WTC11 (cell line): ENCODE data around the gene ITPKB. TPM values are rescaled to one million over a fixed set of nuclear protein-coding genes. Genes with fewer than 3 reads are reported as not detected.

Experiments
- ATAC-seq: fragments of 200-7000 bp; cut with Tn5 transposase; 2 replicates; pipeline ENCODE4 v1.10.0; 2021; ENCODE audit warnings: mild to moderate bottlenecking, moderate library complexity
- CTCF ChIA-PET: fragments of 300-600 bp; sonication (Branson Sonifier 250); formaldehyde crosslinking; loops from one replicate; lab custom pipeline; 2021; ENCODE audit warnings: antibody characterized with exemption; lab: Charles Lee
- POLR2A ChIA-PET: fragments of 350-600 bp; sonication (Branson Sonifier 250); formaldehyde crosslinking; loops from one replicate; lab custom pipeline; 2021; ENCODE audit warnings: antibody characterized with exemption; lab: Charles Lee
- DNase-seq: peaks from one replicate; pipeline ENCODE4 v3.0.0; 2021; ENCODE audit warnings: low spot score
- H3K27ac Mint-ChIP-seq: 2 replicates; pipeline ENCODE4 v1.8.0; 2021; ENCODE audit warnings: mixed read lengths
- H3K27me3 Mint-ChIP-seq: 2 replicates; pipeline ENCODE4 v1.8.0; 2021; ENCODE audit warnings: low read depth, mild to moderate bottlenecking, moderate library complexity, mixed read lengths
- H3K36me3 Mint-ChIP-seq: 2 replicates; pipeline ENCODE4 v1.8.0; 2021; ENCODE audit warnings: mixed read lengths
- H3K4me1 Mint-ChIP-seq: 2 replicates; pipeline ENCODE4 v1.8.0; 2022; ENCODE audit warnings: mixed read lengths
- H3K4me3 Mint-ChIP-seq: 2 replicates; pipeline ENCODE4 v1.8.0; 2021; ENCODE audit warnings: mild to moderate bottlenecking, moderate library complexity, mixed read lengths
- H3K9me3 Mint-ChIP-seq: 2 replicates; pipeline ENCODE4 v1.8.0; 2021; ENCODE audit warnings: mixed read lengths
- FOXP1 ChIP-seq: sonication (generic); formaldehyde crosslinking; IDR thresholded peaks from 2 replicates; pipeline ENCODE4 v1.8.0; 2022; ENCODE audit warnings: missing genetic modification reagents, mild to moderate bottlenecking, moderate library complexity, borderline replicate concordance
- GABPB1 ChIP-seq: sonication (generic); formaldehyde crosslinking; IDR thresholded peaks from 2 replicates; pipeline ENCODE4 v1.8.1; 2023; ENCODE audit warnings: mild to moderate bottlenecking, missing genetic modification reagents
- MYBL2 ChIP-seq: sonication (generic); formaldehyde crosslinking; IDR thresholded peaks from 2 replicates; pipeline ENCODE4 v1.8.1; 2023; ENCODE audit warnings: mild to moderate bottlenecking, moderate library complexity, missing genetic modification reagents
- NR1H2 ChIP-seq: sonication (generic); formaldehyde crosslinking; IDR thresholded peaks from 2 replicates; pipeline ENCODE4 v1.9.0; 2021; ENCODE audit warnings: mild to moderate bottlenecking, moderate library complexity, missing genetic modification reagents
- NR2C2 ChIP-seq: sonication (generic); formaldehyde crosslinking; IDR thresholded peaks from 2 replicates; pipeline ENCODE4 v1.8.0; 2022; ENCODE audit warnings: mild to moderate bottlenecking, missing genetic modification reagents
- TEAD1 ChIP-seq: sonication (generic); formaldehyde crosslinking; IDR thresholded peaks from 2 replicates; pipeline ENCODE4 v1.8.0; 2022; ENCODE audit warnings: mild to moderate bottlenecking, missing genetic modification reagents
- ZNF121 ChIP-seq: sonication (generic); formaldehyde crosslinking; IDR thresholded peaks from 2 replicates; pipeline ENCODE4 v1.8.0; 2023; ENCODE audit warnings: missing genetic modification reagents
- ZNF317 ChIP-seq: sonication (generic); formaldehyde crosslinking; IDR thresholded peaks from 2 replicates; pipeline ENCODE4 v1.8.1; 2023; ENCODE audit warnings: low read depth, mild to moderate bottlenecking, moderate library complexity, missing genetic modification reagents, borderline replicate concordance
- total RNA-seq: library from RNA; stranded (reverse); gene quantifications from 3 replicates; pipeline ENCODE4 v1.2.3, GENCODE V29; 2021
- TF ChIP-seq, protein P1 (sequence below): fragments of 250-450 bp; sonication (Bioruptor Pico); conservative IDR thresholded peaks from 2 replicates; pipeline ENCODE4 v1.9.0; 2021; ENCODE audit warnings: mild to moderate bottlenecking
- TF ChIP-seq, protein P2 (sequence below): fragments of 250-450 bp; sonication (Bioruptor Pico); IDR thresholded peaks from 2 replicates; pipeline ENCODE4 v1.9.0; 2021; ENCODE audit warnings: moderate library complexity, mild to moderate bottlenecking, inconsistent platforms, borderline replicate concordance
- TF ChIP-seq, protein P3 (sequence below): sonication (generic); formaldehyde crosslinking; IDR thresholded peaks from 2 replicates; pipeline ENCODE4 v1.8.1; 2022; ENCODE audit warnings: low read depth, missing genetic modification reagents, borderline replicate concordance
- TF ChIP-seq, protein P4 (sequence below): sonication (generic); formaldehyde crosslinking; IDR thresholded peaks from 2 replicates; pipeline ENCODE4 v1.8.1; 2022; ENCODE audit warnings: missing genetic modification reagents, borderline replicate concordance
- TF ChIP-seq, protein P5 (sequence below): fragments of 250-450 bp; sonication (Bioruptor Pico); IDR thresholded peaks from 2 replicates; pipeline ENCODE4 v1.9.0; 2021; ENCODE audit warnings: mild to moderate bottlenecking
- TF ChIP-seq, protein P6 (sequence below): sonication (generic); formaldehyde crosslinking; IDR thresholded peaks from 2 replicates; pipeline ENCODE4 v1.8.1; 2023; ENCODE audit warnings: mild to moderate bottlenecking, moderate library complexity, missing genetic modification reagents
- TF ChIP-seq, protein P7 (sequence below): sonication (generic); formaldehyde crosslinking; IDR thresholded peaks from 2 replicates; pipeline ENCODE4 v1.8.0; 2022; ENCODE audit warnings: missing genetic modification reagents

Gene ITPKB
- total RNA-seq, 1 experiment from 2014 or later, result 15.6 TPM

DNA sequence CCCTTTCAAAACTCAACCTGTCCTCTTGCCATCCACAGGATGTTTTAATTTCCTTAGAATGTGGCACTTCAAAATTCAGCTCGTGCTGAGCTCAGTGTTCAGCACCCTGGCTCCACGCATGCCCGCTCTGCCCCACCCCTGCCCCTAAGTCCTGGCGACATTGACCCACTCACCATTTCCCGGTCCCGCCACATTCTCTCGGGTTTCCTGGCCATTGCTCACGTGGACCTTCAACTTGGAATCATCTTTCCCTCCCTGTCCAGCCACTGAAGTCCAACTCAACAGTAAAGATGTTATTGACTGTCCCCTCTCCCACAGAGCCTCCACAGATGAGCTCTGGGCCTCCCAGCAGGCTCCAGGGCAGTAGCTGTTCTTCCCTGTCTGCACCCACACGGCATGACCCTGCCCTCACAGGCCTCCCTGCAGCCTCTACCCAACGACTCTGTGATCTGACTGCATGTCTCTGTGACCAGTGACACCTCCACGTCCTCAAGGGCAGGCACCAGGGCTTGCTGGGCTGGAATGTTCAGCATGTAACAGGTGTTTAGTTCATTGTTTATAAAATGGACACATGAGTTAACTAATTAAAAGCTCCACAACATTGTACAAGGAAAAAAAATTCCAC, 53.8 kb downstream of the ITPKB start:
- no peak overlapping the region for H3K4me3 Mint-ChIP-seq
- H3K27me3 Mint-ChIP-seq, result peaks cover 33% of the 10 kb centered on the region
- H3K4me1 Mint-ChIP-seq, result peaks cover 42% of the 10 kb centered on the region
- POLR2A ChIA-PET, result no interaction called here
- TF ChIP-seq, protein P1, sequence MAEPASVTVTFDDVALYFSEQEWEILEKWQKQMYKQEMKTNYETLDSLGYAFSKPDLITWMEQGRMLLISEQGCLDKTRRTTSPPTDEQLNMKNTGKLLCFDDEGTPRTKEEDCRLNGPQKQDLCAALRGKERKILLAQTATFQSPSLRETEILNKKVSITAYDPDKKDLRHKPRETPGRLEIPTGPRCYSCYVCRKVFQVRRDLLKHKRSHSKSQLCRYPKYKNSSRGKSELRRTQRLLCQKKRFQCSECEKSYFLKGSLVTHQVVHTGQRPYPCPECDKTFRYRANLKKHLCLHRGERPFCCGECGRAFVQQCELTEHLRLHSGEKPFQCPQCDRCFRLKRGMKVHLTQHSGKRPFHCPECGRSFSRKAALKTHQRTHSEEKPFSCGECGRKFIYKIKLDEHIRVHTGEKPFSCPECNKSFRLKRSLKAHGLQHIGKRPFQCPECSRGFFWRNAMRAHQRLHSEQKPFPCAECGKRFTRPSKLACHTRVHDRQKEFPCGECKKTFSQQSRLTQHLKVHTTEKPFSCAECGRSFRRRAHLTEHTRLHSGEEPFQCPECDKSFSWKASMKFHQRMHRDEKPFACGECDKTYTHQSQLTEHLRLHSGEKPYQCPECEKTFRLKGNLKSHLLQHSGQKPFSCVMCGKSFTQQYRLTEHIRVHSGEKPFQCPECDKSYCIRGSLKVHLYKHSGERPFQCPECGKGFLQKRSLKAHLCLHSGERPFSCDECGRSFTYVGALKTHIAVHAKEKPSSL (CRISPR knock-in tag), result no peak
- TF ChIP-seq, protein P2, sequence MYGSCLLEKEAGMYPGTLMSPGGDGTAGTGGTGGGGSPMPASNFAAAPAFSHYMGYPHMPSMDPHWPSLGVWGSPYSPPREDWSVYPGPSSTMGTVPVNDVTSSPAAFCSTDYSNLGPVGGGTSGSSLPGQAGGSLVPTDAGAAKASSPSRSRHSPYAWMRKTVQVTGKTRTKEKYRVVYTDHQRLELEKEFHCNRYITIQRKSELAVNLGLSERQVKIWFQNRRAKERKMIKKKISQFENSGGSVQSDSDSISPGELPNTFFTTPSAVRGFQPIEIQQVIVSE, result no peak
- TF ChIP-seq, protein P3, sequence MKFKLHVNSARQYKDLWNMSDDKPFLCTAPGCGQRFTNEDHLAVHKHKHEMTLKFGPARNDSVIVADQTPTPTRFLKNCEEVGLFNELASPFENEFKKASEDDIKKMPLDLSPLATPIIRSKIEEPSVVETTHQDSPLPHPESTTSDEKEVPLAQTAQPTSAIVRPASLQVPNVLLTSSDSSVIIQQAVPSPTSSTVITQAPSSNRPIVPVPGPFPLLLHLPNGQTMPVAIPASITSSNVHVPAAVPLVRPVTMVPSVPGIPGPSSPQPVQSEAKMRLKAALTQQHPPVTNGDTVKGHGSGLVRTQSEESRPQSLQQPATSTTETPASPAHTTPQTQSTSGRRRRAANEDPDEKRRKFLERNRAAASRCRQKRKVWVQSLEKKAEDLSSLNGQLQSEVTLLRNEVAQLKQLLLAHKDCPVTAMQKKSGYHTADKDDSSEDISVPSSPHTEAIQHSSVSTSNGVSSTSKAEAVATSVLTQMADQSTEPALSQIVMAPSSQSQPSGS (CRISPR knock-in tag), result no peak
- TF ChIP-seq MYBL2 (no peak), GABPB1 (no peak), TEAD1 (CRISPR knock-in tag) (no peak), ZNF317 (CRISPR knock-in tag) (no peak), FOXP1 (CRISPR knock-in tag) (no peak), NR2C2 (no peak), ZNF121 (CRISPR knock-in tag) (no peak), NR1H2 (CRISPR knock-in tag) (no peak)
- TF ChIP-seq, protein P4, sequence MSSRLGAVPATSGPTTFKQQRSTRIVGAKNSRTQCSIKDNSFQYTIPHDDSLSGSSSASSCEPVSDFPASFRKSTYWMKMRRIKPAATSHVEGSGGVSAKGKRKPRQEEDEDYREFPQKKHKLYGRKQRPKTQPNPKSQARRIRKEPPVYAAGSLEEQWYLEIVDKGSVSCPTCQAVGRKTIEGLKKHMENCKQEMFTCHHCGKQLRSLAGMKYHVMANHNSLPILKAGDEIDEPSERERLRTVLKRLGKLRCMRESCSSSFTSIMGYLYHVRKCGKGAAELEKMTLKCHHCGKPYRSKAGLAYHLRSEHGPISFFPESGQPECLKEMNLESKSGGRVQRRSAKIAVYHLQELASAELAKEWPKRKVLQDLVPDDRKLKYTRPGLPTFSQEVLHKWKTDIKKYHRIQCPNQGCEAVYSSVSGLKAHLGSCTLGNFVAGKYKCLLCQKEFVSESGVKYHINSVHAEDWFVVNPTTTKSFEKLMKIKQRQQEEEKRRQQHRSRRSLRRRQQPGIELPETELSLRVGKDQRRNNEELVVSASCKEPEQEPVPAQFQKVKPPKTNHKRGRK (CRISPR knock-in tag), result no peak
- TF ChIP-seq, protein P5, sequence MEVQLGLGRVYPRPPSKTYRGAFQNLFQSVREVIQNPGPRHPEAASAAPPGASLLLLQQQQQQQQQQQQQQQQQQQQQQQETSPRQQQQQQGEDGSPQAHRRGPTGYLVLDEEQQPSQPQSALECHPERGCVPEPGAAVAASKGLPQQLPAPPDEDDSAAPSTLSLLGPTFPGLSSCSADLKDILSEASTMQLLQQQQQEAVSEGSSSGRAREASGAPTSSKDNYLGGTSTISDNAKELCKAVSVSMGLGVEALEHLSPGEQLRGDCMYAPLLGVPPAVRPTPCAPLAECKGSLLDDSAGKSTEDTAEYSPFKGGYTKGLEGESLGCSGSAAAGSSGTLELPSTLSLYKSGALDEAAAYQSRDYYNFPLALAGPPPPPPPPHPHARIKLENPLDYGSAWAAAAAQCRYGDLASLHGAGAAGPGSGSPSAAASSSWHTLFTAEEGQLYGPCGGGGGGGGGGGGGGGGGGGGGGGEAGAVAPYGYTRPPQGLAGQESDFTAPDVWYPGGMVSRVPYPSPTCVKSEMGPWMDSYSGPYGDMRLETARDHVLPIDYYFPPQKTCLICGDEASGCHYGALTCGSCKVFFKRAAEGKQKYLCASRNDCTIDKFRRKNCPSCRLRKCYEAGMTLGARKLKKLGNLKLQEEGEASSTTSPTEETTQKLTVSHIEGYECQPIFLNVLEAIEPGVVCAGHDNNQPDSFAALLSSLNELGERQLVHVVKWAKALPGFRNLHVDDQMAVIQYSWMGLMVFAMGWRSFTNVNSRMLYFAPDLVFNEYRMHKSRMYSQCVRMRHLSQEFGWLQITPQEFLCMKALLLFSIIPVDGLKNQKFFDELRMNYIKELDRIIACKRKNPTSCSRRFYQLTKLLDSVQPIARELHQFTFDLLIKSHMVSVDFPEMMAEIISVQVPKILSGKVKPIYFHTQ (CRISPR knock-in tag), result no peak
- TF ChIP-seq, protein P6, sequence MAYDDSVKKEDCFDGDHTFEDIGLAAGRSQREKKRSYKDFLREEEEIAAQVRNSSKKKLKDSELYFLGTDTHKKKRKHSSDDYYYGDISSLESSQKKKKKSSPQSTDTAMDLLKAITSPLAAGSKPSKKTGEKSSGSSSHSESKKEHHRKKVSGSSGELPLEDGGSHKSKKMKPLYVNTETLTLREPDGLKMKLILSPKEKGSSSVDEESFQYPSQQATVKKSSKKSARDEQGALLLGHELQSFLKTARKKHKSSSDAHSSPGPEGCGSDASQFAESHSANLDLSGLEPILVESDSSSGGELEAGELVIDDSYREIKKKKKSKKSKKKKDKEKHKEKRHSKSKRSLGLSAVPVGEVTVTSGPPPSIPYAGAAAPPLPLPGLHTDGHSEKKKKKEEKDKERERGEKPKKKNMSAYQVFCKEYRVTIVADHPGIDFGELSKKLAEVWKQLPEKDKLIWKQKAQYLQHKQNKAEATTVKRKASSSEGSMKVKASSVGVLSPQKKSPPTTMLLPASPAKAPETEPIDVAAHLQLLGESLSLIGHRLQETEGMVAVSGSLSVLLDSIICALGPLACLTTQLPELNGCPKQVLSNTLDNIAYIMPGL, result no peak
- TF ChIP-seq, protein P7, sequence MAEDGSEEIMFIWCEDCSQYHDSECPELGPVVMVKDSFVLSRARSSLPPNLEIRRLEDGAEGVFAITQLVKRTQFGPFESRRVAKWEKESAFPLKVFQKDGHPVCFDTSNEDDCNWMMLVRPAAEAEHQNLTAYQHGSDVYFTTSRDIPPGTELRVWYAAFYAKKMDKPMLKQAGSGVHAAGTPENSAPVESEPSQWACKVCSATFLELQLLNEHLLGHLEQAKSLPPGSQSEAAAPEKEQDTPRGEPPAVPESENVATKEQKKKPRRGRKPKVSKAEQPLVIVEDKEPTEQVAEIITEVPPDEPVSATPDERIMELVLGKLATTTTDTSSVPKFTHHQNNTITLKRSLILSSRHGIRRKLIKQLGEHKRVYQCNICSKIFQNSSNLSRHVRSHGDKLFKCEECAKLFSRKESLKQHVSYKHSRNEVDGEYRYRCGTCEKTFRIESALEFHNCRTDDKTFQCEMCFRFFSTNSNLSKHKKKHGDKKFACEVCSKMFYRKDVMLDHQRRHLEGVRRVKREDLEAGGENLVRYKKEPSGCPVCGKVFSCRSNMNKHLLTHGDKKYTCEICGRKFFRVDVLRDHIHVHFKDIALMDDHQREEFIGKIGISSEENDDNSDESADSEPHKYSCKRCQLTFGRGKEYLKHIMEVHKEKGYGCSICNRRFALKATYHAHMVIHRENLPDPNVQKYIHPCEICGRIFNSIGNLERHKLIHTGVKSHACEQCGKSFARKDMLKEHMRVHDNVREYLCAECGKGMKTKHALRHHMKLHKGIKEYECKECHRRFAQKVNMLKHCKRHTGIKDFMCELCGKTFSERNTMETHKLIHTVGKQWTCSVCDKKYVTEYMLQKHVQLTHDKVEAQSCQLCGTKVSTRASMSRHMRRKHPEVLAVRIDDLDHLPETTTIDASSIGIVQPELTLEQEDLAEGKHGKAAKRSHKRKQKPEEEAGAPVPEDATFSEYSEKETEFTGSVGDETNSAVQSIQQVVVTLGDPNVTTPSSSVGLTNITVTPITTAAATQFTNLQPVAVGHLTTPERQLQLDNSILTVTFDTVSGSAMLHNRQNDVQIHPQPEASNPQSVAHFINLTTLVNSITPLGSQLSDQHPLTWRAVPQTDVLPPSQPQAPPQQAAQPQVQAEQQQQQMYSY (CRISPR knock-in tag), result no peak
- no peak overlapping the region for H3K27ac Mint-ChIP-seq
- no peak for DNase-seq
- CTCF ChIA-PET, result interaction anchor here (0.6 to 1.4 kb wide), 3 partner anchors 16 to 36 kb away, joined by 3 to 6 read pairs (median 5); no protein-coding TSS in a partner anchor
- no peaks in the 10 kb centered on the region for H3K9me3 Mint-ChIP-seq
- H3K36me3 Mint-ChIP-seq, result no peaks in the 10 kb centered on the region
- ATAC-seq, result no peak
